ENCODE measurements around the gene EIF3A. TPM values are rescaled to one million over a fixed set of nuclear protein-coding genes. Genes with fewer than 3 reads are reported as not detected.

Gene EIF3A
- polyA plus RNA-seq, 1 donor from 2014 or later = 38.6 TPM

DNA sequence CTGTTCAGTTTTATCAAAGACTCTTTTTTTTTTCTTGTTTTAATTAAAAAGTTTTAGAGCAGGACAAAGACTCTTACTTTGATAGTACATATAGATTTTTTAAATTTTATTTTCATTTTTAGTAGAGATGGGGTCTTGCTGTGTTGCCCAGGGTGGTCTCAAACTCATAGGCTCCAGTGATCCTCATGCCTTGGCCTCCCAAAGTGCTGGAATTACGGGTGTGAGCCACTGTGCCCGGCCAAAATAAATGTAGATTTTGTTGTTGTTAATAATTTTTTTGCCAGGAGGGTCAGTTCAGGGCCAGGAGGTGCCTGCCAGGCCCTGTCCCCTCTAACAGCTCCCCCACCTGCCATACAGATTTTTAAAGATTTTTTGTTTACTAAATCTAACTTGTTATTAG, 40.3 kb upstream of the EIF3A start:
- H4K20me1 ChIP-seq (ENCODE audit: insufficient read depth) = no peaks in the 10 kb centered on the region
- peaks cover 5% of the 10 kb centered on the region for H3K36me3 ChIP-seq (ENCODE audit: insufficient read depth, low read length)
- no peaks in the 10 kb centered on the region for H3F3A ChIP-seq (ENCODE audit: insufficient read depth, low read length, poor library complexity, severe bottlenecking)
- no peaks in the 10 kb centered on the region for H3K9me3 ChIP-seq (ENCODE audit: low read length)
- H3K4me2 ChIP-seq (ENCODE audit: low read length) = no peak overlapping the region
- no peak overlapping the region for H3K4me3 ChIP-seq (ENCODE audit: low read length)
- TF ChIP-seq MXI1 (conservative IDR thresholded peaks at IDR 0.05; ENCODE audit: poor library complexity, severe bottlenecking) (no peak), TAF1 (IDR thresholded peaks at IDR 0.05; ENCODE audit: low read depth) (no peak)
- TF ChIP-seq, protein P1, sequence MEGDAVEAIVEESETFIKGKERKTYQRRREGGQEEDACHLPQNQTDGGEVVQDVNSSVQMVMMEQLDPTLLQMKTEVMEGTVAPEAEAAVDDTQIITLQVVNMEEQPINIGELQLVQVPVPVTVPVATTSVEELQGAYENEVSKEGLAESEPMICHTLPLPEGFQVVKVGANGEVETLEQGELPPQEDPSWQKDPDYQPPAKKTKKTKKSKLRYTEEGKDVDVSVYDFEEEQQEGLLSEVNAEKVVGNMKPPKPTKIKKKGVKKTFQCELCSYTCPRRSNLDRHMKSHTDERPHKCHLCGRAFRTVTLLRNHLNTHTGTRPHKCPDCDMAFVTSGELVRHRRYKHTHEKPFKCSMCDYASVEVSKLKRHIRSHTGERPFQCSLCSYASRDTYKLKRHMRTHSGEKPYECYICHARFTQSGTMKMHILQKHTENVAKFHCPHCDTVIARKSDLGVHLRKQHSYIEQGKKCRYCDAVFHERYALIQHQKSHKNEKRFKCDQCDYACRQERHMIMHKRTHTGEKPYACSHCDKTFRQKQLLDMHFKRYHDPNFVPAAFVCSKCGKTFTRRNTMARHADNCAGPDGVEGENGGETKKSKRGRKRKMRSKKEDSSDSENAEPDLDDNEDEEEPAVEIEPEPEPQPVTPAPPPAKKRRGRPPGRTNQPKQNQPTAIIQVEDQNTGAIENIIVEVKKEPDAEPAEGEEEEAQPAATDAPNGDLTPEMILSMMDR (IDR thresholded peaks at IDR 0.05; ENCODE audit: poor library complexity, severe bottlenecking) = no peak
- no peak overlapping the region for H3K9ac ChIP-seq (ENCODE audit: low read length)
- no peak overlapping the region for H3K27ac ChIP-seq (ENCODE audit: low read length)
- no peak overlapping the region for H2AFZ ChIP-seq (ENCODE audit: low read depth, low read length)
- H3K79me2 ChIP-seq (replicated peaks; ENCODE audit: insufficient read depth, low read length) = no peaks in the 10 kb centered on the region
- H3K9me2 ChIP-seq (ENCODE audit: insufficient read depth, low read length) = no peaks in the 10 kb centered on the region
- H3K27me3 ChIP-seq (ENCODE audit: insufficient read depth, low read depth, low read length) = no peaks in the 10 kb centered on the region

DNA sequence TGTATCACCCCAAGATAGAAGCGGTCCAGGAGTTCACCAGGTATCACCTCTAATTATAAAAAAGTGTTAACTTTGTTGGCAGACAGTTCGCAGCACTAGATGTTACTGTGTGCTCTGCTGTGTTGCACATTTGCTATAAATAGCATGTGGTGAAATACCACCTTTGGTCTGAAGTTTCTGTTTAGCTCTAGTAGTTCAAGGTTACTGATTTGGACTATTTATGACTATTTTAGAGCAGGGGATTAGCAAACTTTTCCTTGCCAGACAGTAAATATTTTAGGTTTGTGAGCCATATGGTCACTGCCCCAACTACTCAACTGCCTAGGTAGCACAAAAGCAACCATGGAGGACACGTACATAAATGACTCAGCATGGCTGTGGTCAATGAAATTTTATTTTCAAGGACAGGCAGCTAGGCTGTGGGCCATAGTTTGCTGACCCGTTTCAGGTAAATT, 39.8 kb upstream of the EIF3A start:
- no peaks in the 10 kb centered on the region for H4K20me1 ChIP-seq (ENCODE audit: insufficient read depth)
- TF ChIP-seq, protein P1 (IDR thresholded peaks at IDR 0.05; ENCODE audit: poor library complexity, severe bottlenecking) = no peak
- TF ChIP-seq EP300 (conservative IDR thresholded peaks at IDR 0.05; ENCODE audit: poor library complexity, severe bottlenecking) (no peak), RAD21 (conservative IDR thresholded peaks at IDR 0.05) (no peak), POLR2AphosphoS5 (IDR thresholded peaks at IDR 0.05) (no peak), SMC3 (conservative IDR thresholded peaks at IDR 0.05; ENCODE audit: poor library complexity) (no peak), TAF1 (IDR thresholded peaks at IDR 0.05; ENCODE audit: low read depth) (no peak), EZH2 (IDR thresholded peaks at IDR 0.05; ENCODE audit: borderline replicate concordance, insufficient read depth, low read length, poor library complexity, severe bottlenecking) (no peak), MXI1 (conservative IDR thresholded peaks at IDR 0.05; ENCODE audit: poor library complexity, severe bottlenecking) (no peak)
- TF ChIP-seq, protein P2, sequence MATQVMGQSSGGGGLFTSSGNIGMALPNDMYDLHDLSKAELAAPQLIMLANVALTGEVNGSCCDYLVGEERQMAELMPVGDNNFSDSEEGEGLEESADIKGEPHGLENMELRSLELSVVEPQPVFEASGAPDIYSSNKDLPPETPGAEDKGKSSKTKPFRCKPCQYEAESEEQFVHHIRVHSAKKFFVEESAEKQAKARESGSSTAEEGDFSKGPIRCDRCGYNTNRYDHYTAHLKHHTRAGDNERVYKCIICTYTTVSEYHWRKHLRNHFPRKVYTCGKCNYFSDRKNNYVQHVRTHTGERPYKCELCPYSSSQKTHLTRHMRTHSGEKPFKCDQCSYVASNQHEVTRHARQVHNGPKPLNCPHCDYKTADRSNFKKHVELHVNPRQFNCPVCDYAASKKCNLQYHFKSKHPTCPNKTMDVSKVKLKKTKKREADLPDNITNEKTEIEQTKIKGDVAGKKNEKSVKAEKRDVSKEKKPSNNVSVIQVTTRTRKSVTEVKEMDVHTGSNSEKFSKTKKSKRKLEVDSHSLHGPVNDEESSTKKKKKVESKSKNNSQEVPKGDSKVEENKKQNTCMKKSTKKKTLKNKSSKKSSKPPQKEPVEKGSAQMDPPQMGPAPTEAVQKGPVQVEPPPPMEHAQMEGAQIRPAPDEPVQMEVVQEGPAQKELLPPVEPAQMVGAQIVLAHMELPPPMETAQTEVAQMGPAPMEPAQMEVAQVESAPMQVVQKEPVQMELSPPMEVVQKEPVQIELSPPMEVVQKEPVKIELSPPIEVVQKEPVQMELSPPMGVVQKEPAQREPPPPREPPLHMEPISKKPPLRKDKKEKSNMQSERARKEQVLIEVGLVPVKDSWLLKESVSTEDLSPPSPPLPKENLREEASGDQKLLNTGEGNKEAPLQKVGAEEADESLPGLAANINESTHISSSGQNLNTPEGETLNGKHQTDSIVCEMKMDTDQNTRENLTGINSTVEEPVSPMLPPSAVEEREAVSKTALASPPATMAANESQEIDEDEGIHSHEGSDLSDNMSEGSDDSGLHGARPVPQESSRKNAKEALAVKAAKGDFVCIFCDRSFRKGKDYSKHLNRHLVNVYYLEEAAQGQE (IDR thresholded peaks at IDR 0.05; ENCODE audit: borderline replicate concordance) = no peak
- H3K4me2 ChIP-seq (ENCODE audit: low read length) = no peak overlapping the region
- no peaks in the 10 kb centered on the region for H3K27me3 ChIP-seq (ENCODE audit: insufficient read depth, low read depth, low read length)
- H3K27ac ChIP-seq (ENCODE audit: low read length) = no peak overlapping the region
- no peak overlapping the region for H3K9ac ChIP-seq (ENCODE audit: low read length)
- H3K36me3 ChIP-seq (ENCODE audit: insufficient read depth, low read length) = peaks cover 5% of the 10 kb centered on the region
- H3K9me2 ChIP-seq (ENCODE audit: insufficient read depth, low read length) = no peaks in the 10 kb centered on the region
- no peaks in the 10 kb centered on the region for H3K79me2 ChIP-seq (replicated peaks; ENCODE audit: insufficient read depth, low read length)
- no peaks in the 10 kb centered on the region for H3F3A ChIP-seq (ENCODE audit: insufficient read depth, low read length, poor library complexity, severe bottlenecking)
- H3K9me3 ChIP-seq (ENCODE audit: low read length) = no peaks in the 10 kb centered on the region
- H2AFZ ChIP-seq (ENCODE audit: low read depth, low read length) = no peak overlapping the region
- H3K4me3 ChIP-seq (ENCODE audit: low read length) = no peak overlapping the region
